GM21515 (cell line): ENCODE results near the gene MICAL3.

Experiments
- ATAC-seq: cut with Tn5 transposase; IDR thresholded peaks from one replicate; pipeline ENCODE4 v1.9.1; 2021; ENCODE audit not compliant: unreplicated experiment

The MICAL3 gene

GRCh38 chr22:17741866-17742526 is 282.4 kb downstream of the MICAL3 start:
- no peak for ATAC-seq

GRCh38 chr22:17739196-17739975 is 285.0 kb downstream of the MICAL3 start:
- ATAC-seq = no peak

GRCh38 chr22:17738386-17739128 is 285.8 kb downstream of the MICAL3 start:
- no peak for ATAC-seq
